H1 (cell line): ENCODE measurements around the gene ZBTB9. TPM values are rescaled to one million over a fixed set of nuclear protein-coding genes. Genes with fewer than 3 reads are reported as not detected.
A peak's percentile ranks its signal among the peaks of the same experiment; 100 is the strongest.

Experiments
- CTCF ChIA-PET: fragments of 300-600 bp; sonication (Branson Sonifier 250); formaldehyde crosslinking; loops from one replicate; lab custom pipeline; 2021; ENCODE audit not compliant: partially characterized antibody; lab: Charles Lee
- POLR2A ChIA-PET: fragments of 300-600 bp; sonication (Branson Sonifier 250); formaldehyde crosslinking; loops from one replicate; lab custom pipeline; 2021; ENCODE audit warnings: inconsistent platforms; ENCODE audit not compliant: partially characterized antibody; lab: Charles Lee
- DNase-seq, 2 experiments: peaks; one replicate each; pipeline versions ENCODE4 v3.0.0 to v3.0.0-alpha.2; 2010 to 2022; ENCODE audit warnings: low spot score in 2 of 2, low read depth in 1 of 2, mixed read lengths in 1 of 2
- FAIRE-seq: peaks from 2 replicates; lab custom pipeline; 2011; peaks lifted over from hg19 to GRCh38; lab: Jason Lieb, UNC
- H2AFZ ChIP-seq: 2 replicates; pipeline ENCODE4 v1.8.1; 2012; ENCODE audit warnings: low read length, inconsistent platforms
- H2AK5ac ChIP-seq: 2 replicates; pipeline ENCODE4 v1.6.1; 2013; ENCODE audit warnings: low read depth, low read length
- H2BK120ac ChIP-seq: replicated peaks from 2 replicates; pipeline ENCODE3; 2013; ENCODE audit warnings: low read depth, low read length, inconsistent platforms
- H2BK12ac ChIP-seq: 2 replicates; pipeline ENCODE4 v1.6.1; 2013; ENCODE audit warnings: low read depth, low read length
- H2BK15ac ChIP-seq: 2 replicates; pipeline ENCODE4 v1.6.1; 2013; ENCODE audit warnings: low read length
- H2BK20ac ChIP-seq: 2 replicates; pipeline ENCODE4 v1.6.1; 2013; ENCODE audit warnings: low read length
- H2BK5ac ChIP-seq: 2 replicates; pipeline ENCODE4 v1.6.1; 2013; ENCODE audit warnings: low read depth, low read length
- H3K14ac ChIP-seq: 2 replicates; pipeline ENCODE4 v1.6.1; 2013; ENCODE audit warnings: inconsistent platforms; ENCODE audit not compliant: insufficient read length
- H3K18ac ChIP-seq: 2 replicates; pipeline ENCODE4 v1.6.1; 2013; ENCODE audit warnings: low read length; ENCODE audit errors: extremely low read depth
- H3K23ac ChIP-seq: 2 replicates; pipeline ENCODE4 v1.6.1; 2013; ENCODE audit warnings: inconsistent platforms; ENCODE audit not compliant: insufficient read length
- H3K23me2 ChIP-seq: 2 replicates; pipeline ENCODE4 v1.6.1; 2013; ENCODE audit warnings: low read depth, low read length
- H3K27ac ChIP-seq: 2 replicates; pipeline ENCODE4 v1.6.1; 2011; ENCODE audit warnings: low read depth, low read length, inconsistent platforms
- H3K27me3 ChIP-seq, 4 experiments: replicated peaks in 1 of 4; 1 replicate in 1 of 4; 2 replicates in 3 of 4; pipeline versions ENCODE4 v1.6.1 to v1.8.1; 2011 to 2013; ENCODE audit warnings: low read length in 3 of 4, mild to moderate bottlenecking in 3 of 4, inconsistent platforms in 2 of 4, mixed read lengths in 2 of 4, moderate library complexity in 1 of 4; ENCODE audit not compliant: control insufficient read depth in 3 of 4, insufficient read depth in 3 of 4; ENCODE audit errors: extremely low read depth in 1 of 4
- H3K36me3 ChIP-seq, 4 experiments: 2 replicates each; pipeline versions ENCODE4 v1.6.1 to v1.8.1; 2011 to 2013; ENCODE audit warnings: mild to moderate bottlenecking in 4 of 4, low read length in 3 of 4, moderate library complexity in 2 of 4, control low read depth in 1 of 4, inconsistent platforms in 1 of 4; ENCODE audit not compliant: insufficient read depth in 4 of 4, control insufficient read depth in 2 of 4
- H3K4ac ChIP-seq: replicated peaks from 2 replicates; pipeline ENCODE3; 2013; ENCODE audit warnings: low read length, low read depth, mixed read lengths, inconsistent platforms; ENCODE audit not compliant: insufficient read length
- H3K4me1 ChIP-seq, 4 experiments: replicated peaks in 1 of 4; 1 replicate in 1 of 4; 2 replicates in 3 of 4; pipeline versions ENCODE4 v1.6.1 to v1.8.1; 2011 to 2013; ENCODE audit warnings: low read length in 3 of 4, inconsistent platforms in 2 of 4, mixed read lengths in 1 of 4; ENCODE audit not compliant: insufficient read depth in 4 of 4, control insufficient read depth in 3 of 4
- H3K4me2 ChIP-seq, 2 experiments: 2 replicates each; pipeline versions ENCODE4 v1.6.1 to v1.8.1; 2011 to 2013; ENCODE audit warnings: low read depth in 2 of 2, low read length in 2 of 2, control low read depth in 1 of 2, inconsistent platforms in 1 of 2, mild to moderate bottlenecking in 1 of 2; ENCODE audit not compliant: insufficient read depth in 1 of 2
- H3K4me3 ChIP-seq, 4 experiments: fragments of 200-600, 300-600 bp in 1 of 4; sonication (generic), shearing (Covaris generic), sonication (Bioruptor Twin) in 1 of 4; 2 replicates each; pipeline versions ENCODE4 v1.5.1 to v1.8.1; 2011 to 2016; ENCODE audit warnings: low read length in 4 of 4, low read depth in 3 of 4, control low read depth in 2 of 4, inconsistent platforms in 2 of 4, mild to moderate bottlenecking in 2 of 4, mixed read lengths in 1 of 4, moderate library complexity in 1 of 4; ENCODE audit not compliant: insufficient read depth in 2 of 4; ENCODE audit errors: extremely low read depth in 1 of 4
- H3K56ac ChIP-seq: replicated peaks from 2 replicates; pipeline ENCODE3; 2013; ENCODE audit warnings: low read depth, mild to moderate bottlenecking, mixed read lengths, low read length, inconsistent platforms; ENCODE audit not compliant: insufficient read length
- H3K79me1 ChIP-seq: 2 replicates; pipeline ENCODE4 v1.6.1; 2013; ENCODE audit warnings: low read depth, low read length, control low read depth
- H3K79me2 ChIP-seq, 2 experiments: 2 replicates each; pipeline versions ENCODE4 v1.6.1 to v1.8.1; 2012 to 2013; ENCODE audit warnings: low read length in 2 of 2, mild to moderate bottlenecking in 2 of 2, inconsistent platforms in 1 of 2; ENCODE audit not compliant: insufficient read depth in 2 of 2, control insufficient read depth in 1 of 2
- H3K9ac ChIP-seq, 4 experiments: replicated peaks in 1 of 4; 1 replicate in 1 of 4; 2 replicates in 3 of 4; pipeline versions ENCODE4 v1.6.1 to v1.8.1; 2011 to 2013; ENCODE audit warnings: low read depth in 3 of 4, low read length in 3 of 4, control low read depth in 2 of 4, mild to moderate bottlenecking in 2 of 4, moderate library complexity in 2 of 4, inconsistent platforms in 1 of 4; ENCODE audit errors: extremely low read depth in 1 of 4
- H3K9me3 ChIP-seq, 2 experiments: 2 replicates each; pipeline versions ENCODE4 v1.6.1 to v1.8.1; 2012 to 2013; ENCODE audit warnings: mild to moderate bottlenecking in 2 of 2, moderate library complexity in 2 of 2, control low read depth in 1 of 2, inconsistent platforms in 1 of 2, low read depth in 1 of 2, low read length in 1 of 2, mixed read lengths in 1 of 2; ENCODE audit not compliant: insufficient read depth in 2 of 2
- H4K20me1 ChIP-seq, 2 experiments: replicated peaks in 1 of 2; 2 replicates each; pipeline versions ENCODE3 to v1.8.1; 2011 to 2013; ENCODE audit warnings: inconsistent platforms in 2 of 2, low read length in 2 of 2, mild to moderate bottlenecking in 1 of 2; ENCODE audit not compliant: insufficient read depth in 2 of 2, control insufficient read depth in 1 of 2
- H4K5ac ChIP-seq: 2 replicates; pipeline ENCODE4 v1.6.1; 2013; ENCODE audit warnings: low read length, low read depth, mixed read lengths, inconsistent platforms; ENCODE audit not compliant: insufficient read length
- H4K8ac ChIP-seq: 2 replicates; pipeline ENCODE4 v1.8.0; 2013; ENCODE audit warnings: mild to moderate bottlenecking, moderate library complexity, low read length, inconsistent platforms; ENCODE audit not compliant: insufficient read depth; ENCODE audit errors: extremely low read depth
- H4K91ac ChIP-seq: replicated peaks from 2 replicates; pipeline ENCODE3; 2013; ENCODE audit warnings: low read length, mixed read lengths, inconsistent platforms; ENCODE audit not compliant: insufficient read length
- BCL11A ChIP-seq, 2 experiments: IDR thresholded peaks; one replicate each; pipeline ENCODE4 v1.6.1; 2011; ENCODE audit warnings: low read depth in 2 of 2, low read length in 2 of 2, mild to moderate bottlenecking in 2 of 2
- CBX5 ChIP-seq: fragments of 300-800, 300-1000 bp; sonication (generic); IDR thresholded peaks from 2 replicates; pipeline ENCODE4 v1.7.1; 2016; ENCODE audit warnings: antibody characterized with exemption, low read length, low read depth
- CEBPB ChIP-seq: IDR thresholded peaks from 2 replicates; pipeline ENCODE4 v1.6.1; 2012; ENCODE audit warnings: low read depth, low read length
- EP300 ChIP-seq, 2 experiments: IDR thresholded peaks; 1 replicate in 1 of 2; 2 replicates in 1 of 2; pipeline ENCODE4 v1.6.1; 2011 to 2012; ENCODE audit warnings: low read depth in 2 of 2, low read length in 2 of 2, mild to moderate bottlenecking in 2 of 2, borderline replicate concordance in 1 of 2, inconsistent platforms in 1 of 2, moderate library complexity in 1 of 2
- MAFK ChIP-seq: IDR thresholded peaks from 2 replicates; pipeline ENCODE4 v1.6.1; 2012; ENCODE audit warnings: low read depth, mild to moderate bottlenecking, improper control_type of control experiment, low read length
- SP4 ChIP-seq: IDR thresholded peaks from 2 replicates; pipeline ENCODE4 v1.6.1; 2012; ENCODE audit warnings: low read length, inconsistent platforms
- WGBS, 2 experiments: shearing (Covaris generic) in 1 of 2; methylation state at CpG; one replicate each; pipeline versions ENCODE4 v1.1.6 to v1.1.7; 2013 to 2015; ENCODE audit warnings: low lambda C conversion rate in 2 of 2, mixed read lengths in 2 of 2, inconsistent platforms in 1 of 2, low coverage in 1 of 2, missing lambda C conversion rate in 1 of 2; ENCODE audit not compliant: insufficient replicate concordance in 2 of 2, insufficient coverage in 1 of 2, insufficient read length in 1 of 2; ENCODE audit errors: extremely low coverage in 1 of 2, missing lambda C conversion rate in 1 of 2; 5-methylcytosine and 5-hydroxymethylcytosine counted together
- polyA plus RNA-seq, 7 experiments: library from polyadenylated mRNA; depleted of rRNA in 3 of 7; stranded (reverse) in 5 of 7; unstranded in 2 of 7; fragments of >200 nt in 5 of 7; fragments of 200-250 nt in 2 of 7; gene quantifications; 1 replicate in 5 of 7; 2 replicates in 1 of 7; 4 replicates in 1 of 7; pipeline versions ENCODE4 v1.2.1 to v1.2.3, GENCODE V29; 2011 to 2013; ENCODE audit warnings: missing spikeins in 2 of 7, mixed read lengths in 2 of 7
- total RNA-seq: library from RNA; stranded (reverse); fragmentation: NEBNext Ultra II Directional; extraction: Animal tissue kit (Norgen Biotek cat#: 25700); gene quantifications from 2 replicates; pipeline ENCODE4 v1.2.1, GENCODE V29; 2021

The ZBTB9 gene
- total and polyA plus RNA-seq, 2 of the 8 experiments (the other 6 are each of a cell fraction or from before 2014, with no cell fraction given): 16.9 to 20.2 TPM

GRCh38 chr6:33453393-33454008 lies 875 bp upstream of the ZBTB9 start:
- peaks cover 22 to 48% (median 30%) of the 10 kb centered on the region in 4 experiments for H3K36me3 ChIP-seq
- TF ChIP-seq BCL11A (IDR thresholded peaks at IDR 0.05; ENCODE audit: low read depth in 2 of 2, low read length in 2 of 2) (no peak), EP300 (IDR thresholded peaks at IDR 0.05; ENCODE audit: borderline replicate concordance in 1 of 2, low read depth in 2 of 2, low read length in 2 of 2) (no peak), MAFK (no peak), CEBPB (no peak), SP4 (no peak), CBX5 (no peak)

More at GRCh38 chr6:33453393-33454008, 875 bp upstream of the ZBTB9 start:
- Histone ChIP-seq H3K9me3 (no peaks in the 10 kb centered on the region), H4K91ac (no peak overlapping the region), H3K56ac (no peak overlapping the region), H3K9ac (no peak overlapping the region; a peak in 2 of 7 replicates), H3K79me2 (peaks cover 0 to 13% of the 10 kb centered on the region in 2 experiments; a peak in 2 of 4 replicates), H2AK5ac (no peak overlapping the region), H3K23me2 (peaks cover 9% of the 10 kb centered on the region), H2BK12ac (no peak overlapping the region), H4K20me1 (peaks cover 0 to 2% of the 10 kb centered on the region in 2 experiments), H3K27ac (no peak overlapping the region), H3K4me3 (peak overlapping the region; percentile 52 to 93 (median 88); a peak in 7 of 8 replicates), H3K4me1 (peaks cover 0 to 5% (median 4%) of the 10 kb centered on the region in 4 experiments; a peak in 6 of 7 replicates), H2BK15ac (no peak overlapping the region), H3K14ac (no peak overlapping the region), H3K18ac (no peak overlapping the region), H2BK5ac (no peak overlapping the region), H3K23ac (no peak overlapping the region), H3K4ac (no peak overlapping the region), H2BK20ac (no peak overlapping the region), H3K4me2 (peak overlapping the region; percentile 69 to 81), H2AFZ (no peak overlapping the region), H4K8ac (no peak overlapping the region), H3K79me1 (peaks cover 5% of the 10 kb centered on the region), H3K27me3 (no peaks in the 10 kb centered on the region), H2BK120ac (no peak overlapping the region), H4K5ac (no peak overlapping the region)
- no peak for DNase-seq
- ChIA-PET POLR2A (interaction anchor here (1.0 to 17.2 kb wide), 20 partner anchors 8 to 238 kb away, joined by 3 to 381 read pairs (median 5); partner anchors contain the start of genes B3GALT4, CUTA, KIFC1 and SYNGAP1), CTCF (interaction anchor here (0.9 kb wide), 1 partner anchor 21 kb away, joined by 3 read pairs; no protein-coding TSS in a partner anchor)
- FAIRE-seq: no peak
- WGBS, 2 experiments: 80% methylated on average over 11 of the region's 12 CpGs; no CpG with 5 or more reads in 1 of the 2 experiments
